Kidney tubule cell (primary cell): ENCODE results near the gene ISM2.
"Not testable (repeated sequence)": the region's sequence is repeated elsewhere in the genome, so short reads cannot be mapped to it uniquely, and the experiment has no call there.

ENCODE experiments used
- DNase-seq: peaks from one replicate; pipeline ENCODE4 v3.0.0-alpha.2; 2018; ENCODE audit warnings: low spot score

The ISM2 gene

GRCh38 chr14:77498120-77498979 lies at the start of gene ISM2:
TSS of gene ISM2 (minus strand) at chr14:77498816. CDS start at chr14:77498793, 23 bp downstream.
- peak; percentile 51 for DNase-seq

GRCh38 chr14:77547512-77548180 lies 49.0 kb upstream of the ISM2 start:
- DNase-seq = no peak

GRCh38 chr14:77545171-77545570 lies 46.6 kb upstream of the ISM2 start:
- DNase-seq = not testable (repeated sequence)

DNA sequence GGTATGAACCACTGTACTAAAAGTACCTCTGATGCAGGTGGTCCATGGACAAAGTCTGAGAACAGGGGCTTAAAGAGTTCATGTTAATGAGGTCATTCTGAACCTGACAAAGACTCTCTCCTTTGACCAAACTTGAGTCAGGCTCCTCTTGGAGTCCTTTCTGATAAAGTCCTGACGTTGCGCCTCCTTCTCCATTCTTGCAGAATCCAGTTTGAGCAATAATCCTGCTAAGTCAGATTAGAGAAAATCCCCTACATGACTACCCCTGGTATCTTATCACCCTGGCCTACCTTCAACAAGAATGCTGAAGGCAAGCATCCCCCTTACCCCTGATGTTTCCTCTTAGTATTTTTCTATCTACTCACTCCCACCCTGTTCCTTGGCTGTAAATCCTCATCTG lies 46.0 kb upstream of the ISM2 start:
- DNase-seq = no peak

- no peak for DNase-seq
Measured at GRCh38 chr14:77543637-77544334, 45.2 kb upstream of the ISM2 start.

DNA sequence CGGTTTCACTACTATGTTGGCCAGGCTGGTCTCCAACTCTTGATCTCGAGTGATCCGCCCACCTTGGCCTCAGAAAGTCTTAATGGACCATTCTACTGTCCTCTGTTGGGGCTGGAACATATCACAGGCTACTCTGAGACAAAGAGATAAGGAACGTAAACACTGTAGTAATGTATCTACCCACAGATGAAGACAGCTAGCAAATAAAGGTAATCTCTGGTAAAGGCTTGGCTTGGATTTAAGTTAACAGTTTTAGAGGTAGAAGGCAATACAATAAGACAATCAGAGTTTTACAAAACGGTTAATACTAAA lies 44.6 kb upstream of the ISM2 start:
- no peak for DNase-seq

GRCh38 chr14:77542421-77543239 lies 44.0 kb upstream of the ISM2 start:
- no peak for DNase-seq

- no peak for DNase-seq
Measured at GRCh38 chr14:77541905-77542304, 43.3 kb upstream of the ISM2 start.

GRCh38 chr14:77536951-77537350 lies 38.3 kb upstream of the ISM2 start:
- not testable (repeated sequence) for DNase-seq

DNA sequence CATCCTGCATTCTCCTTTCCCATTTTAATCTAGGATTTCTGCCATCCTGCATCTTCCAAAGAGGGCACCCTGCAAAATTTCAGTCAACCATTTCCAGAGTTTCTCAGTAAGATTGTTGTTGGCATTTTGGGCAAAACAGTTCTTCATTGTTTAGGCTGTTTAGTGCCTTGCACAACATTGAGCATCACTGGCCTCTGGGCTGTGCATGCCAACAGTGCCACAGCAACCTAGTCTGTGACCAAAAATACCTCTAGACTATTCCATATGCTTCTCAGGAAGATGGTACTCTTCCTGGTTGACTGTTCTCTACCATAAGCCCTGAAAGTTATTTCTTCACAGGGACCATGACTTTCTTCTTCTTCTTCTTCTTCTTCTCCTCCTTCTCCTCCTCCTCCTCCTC lies 32.5 kb upstream of the ISM2 start:
- no peak for DNase-seq

- no peak for DNase-seq
Measured at GRCh38 chr14:77529963-77530362, 31.3 kb upstream of the ISM2 start.

GRCh38 chr14:77529213-77529612 lies 30.6 kb upstream of the ISM2 start:
- DNase-seq = no peak

- DNase-seq = not testable (repeated sequence)
Measured at GRCh38 chr14:77528701-77529100, 30.1 kb upstream of the ISM2 start.

GRCh38 chr14:77526266-77526665 lies 27.6 kb upstream of the ISM2 start:
- no peak for DNase-seq

DNA sequence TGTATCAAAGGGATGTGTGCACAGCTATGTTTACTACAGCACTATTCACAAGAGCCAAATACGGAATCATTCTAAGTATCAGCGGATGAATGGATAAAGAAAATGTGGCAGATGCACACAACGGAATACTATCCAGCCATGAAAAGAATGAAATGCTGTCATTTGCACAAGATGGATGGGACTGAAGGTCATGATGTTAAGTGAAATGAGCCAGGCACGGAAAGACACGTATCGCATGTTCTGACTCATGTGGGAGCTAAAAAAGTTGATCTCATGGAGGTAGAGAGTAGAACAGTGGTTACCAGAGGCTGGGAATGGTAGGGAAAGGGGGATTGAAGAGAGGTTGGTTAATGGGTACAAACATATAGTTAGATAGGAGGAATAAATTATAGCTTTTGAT lies 25.9 kb upstream of the ISM2 start:
- no peak for DNase-seq

DNA sequence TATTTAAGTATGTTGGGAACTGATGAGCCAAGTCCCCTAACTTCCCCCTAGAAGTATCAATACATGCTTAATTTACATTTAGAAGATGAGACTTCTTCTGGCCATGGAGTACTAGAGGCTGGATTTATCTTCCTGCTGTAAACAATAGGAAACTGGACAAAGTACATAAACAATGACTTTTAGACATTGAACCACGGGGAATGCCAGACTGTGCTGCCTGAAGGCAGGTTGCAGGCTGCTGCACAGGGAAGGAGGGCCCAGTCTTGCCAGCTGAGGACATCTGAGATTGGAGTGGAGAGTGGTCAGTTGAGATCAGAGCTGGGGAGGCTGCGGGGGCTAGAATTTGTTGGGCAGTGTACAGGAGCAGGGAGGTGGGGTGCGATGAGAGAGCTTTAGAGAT lies 24.5 kb upstream of the ISM2 start:
- no peak for DNase-seq

DNA sequence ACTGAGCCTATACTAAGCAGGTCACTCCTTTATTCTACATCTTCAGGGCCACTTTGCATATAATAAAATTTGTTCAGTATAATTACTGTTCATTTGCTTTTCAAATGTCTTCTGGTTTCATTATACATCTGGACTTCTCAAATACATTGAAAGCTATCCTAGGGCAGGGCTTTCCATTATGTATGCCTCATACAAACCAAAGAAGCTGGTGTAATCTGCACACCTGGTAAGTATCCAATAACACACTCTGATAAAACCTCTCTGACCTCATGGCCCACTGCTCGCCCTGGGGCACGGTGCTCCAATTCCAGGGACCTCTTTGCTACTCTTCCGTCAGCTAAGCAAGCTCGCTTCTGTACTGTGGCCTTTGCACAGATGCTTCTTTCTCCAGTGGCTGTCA lies 21.9 kb upstream of the ISM2 start:
- DNase-seq = no peak

- no peak for DNase-seq
Measured at GRCh38 chr14:77516126-77516525, 17.5 kb upstream of the ISM2 start.

- DNase-seq = no peak
Measured at GRCh38 chr14:77511486-77512162, 13.0 kb upstream of the ISM2 start.

DNA sequence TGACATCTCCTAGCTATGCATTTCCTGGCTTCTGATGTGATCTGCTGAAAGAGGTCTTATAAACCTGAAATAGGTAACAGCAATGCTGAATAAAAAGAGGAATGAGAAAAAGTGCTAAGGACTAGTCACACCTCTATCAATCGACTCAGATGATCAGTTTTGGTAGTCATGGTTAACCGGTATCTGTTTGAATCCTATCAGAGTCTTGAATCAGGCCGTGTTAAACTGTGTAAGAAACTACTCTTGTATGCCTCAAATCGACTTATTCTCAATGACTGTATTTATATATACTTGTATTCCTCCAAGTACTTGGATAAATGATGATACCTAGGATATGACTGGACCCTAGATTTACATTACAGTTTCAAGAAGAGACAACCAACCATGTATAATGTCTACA lies 10.8 kb upstream of the ISM2 start:
- no peak for DNase-seq

DNA sequence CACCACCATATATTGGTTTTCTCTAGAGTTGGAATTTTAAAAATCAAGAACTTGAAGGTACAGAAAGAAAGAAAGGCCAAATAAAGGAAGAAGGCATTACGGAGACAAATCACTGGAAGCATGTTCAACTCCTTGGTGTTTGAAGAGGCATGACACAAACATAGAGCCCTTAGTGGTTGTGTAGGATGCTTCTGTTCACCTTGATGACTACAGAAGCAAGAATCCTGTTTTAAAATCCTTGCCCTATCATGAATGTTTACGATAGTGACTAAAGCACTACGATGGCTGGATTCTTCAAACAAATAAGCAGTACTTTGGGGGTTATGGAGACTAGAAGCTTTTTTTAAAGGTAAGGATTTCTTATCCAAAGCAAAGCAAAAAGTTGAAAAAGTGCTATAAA lies 10.3 kb upstream of the ISM2 start:
- DNase-seq = peak; percentile 33

DNA sequence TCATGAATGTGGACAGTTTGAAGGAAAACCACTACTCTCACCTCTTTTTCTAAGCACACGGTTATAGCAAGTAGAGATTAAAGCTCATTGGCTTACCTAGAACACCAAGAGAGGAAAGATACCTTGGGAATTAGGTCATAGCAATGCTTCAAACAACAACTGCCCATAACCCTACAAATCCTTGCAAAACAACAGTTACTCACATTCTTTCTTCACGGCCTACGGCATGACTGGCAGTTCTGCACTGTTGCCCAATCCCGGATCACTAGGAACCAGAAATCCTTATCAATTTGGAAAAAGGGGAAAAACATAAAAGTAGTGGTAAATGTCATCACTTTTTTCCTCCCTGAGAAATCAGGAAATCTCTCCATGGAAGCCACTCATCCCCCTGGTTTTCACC lies 9.6 kb upstream of the ISM2 start:
- DNase-seq = peak; percentile 82
